Suprapubic skin (tissue), 4 donors: ENCODE data around the gene GARS1.

ENCODE experiments used
- CTCF ChIP-seq, 2 donors: fragments of 200-600 bp in 1 of 2; fragments of 450-650 bp in 1 of 2; sonication (generic) in 1 of 2; IDR thresholded peaks; one replicate each; pipeline ENCODE4 v1.5.1; 2016 to 2019; ENCODE audit warnings: antibody characterized with exemption in 2 of 2, mild to moderate bottlenecking in 1 of 2, moderate library complexity in 1 of 2
- EP300 ChIP-seq: sonication (generic); formaldehyde crosslinking; IDR thresholded peaks from one replicate; pipeline ENCODE4 v1.6.1; 2017; ENCODE audit warnings: antibody characterized with exemption
- POLR2A ChIP-seq, 2 donors: fragments of 450-650 bp; IDR thresholded peaks; one replicate each; pipeline ENCODE4 v1.6.1; 2017; ENCODE audit warnings: antibody characterized with exemption in 2 of 2, mild to moderate bottlenecking in 2 of 2, moderate library complexity in 2 of 2
- POLR2AphosphoS5 ChIP-seq, 3 donors: sonication (generic); formaldehyde crosslinking; IDR thresholded peaks; one replicate each; pipeline ENCODE4 v1.6.1; 2017; ENCODE audit warnings: antibody characterized with exemption in 3 of 3

GRCh38 chr7:30650421-30650808, 55.7 kb downstream of the GARS1 start:
- TF ChIP-seq POLR2AphosphoS5 (IDR thresholded peaks at IDR 0.05) (no peak), EP300 (no peak), CTCF (IDR thresholded peaks at IDR 0.05) (no peak), POLR2A (IDR thresholded peaks at IDR 0.05) (no peak)
